ENCODE data around the gene FOXD4L3.
"Not testable (repeated sequence)": the region's sequence is repeated elsewhere in the genome, so short reads cannot be mapped to it uniquely, and the experiment has no call there.

The FOXD4L3 gene

DNA sequence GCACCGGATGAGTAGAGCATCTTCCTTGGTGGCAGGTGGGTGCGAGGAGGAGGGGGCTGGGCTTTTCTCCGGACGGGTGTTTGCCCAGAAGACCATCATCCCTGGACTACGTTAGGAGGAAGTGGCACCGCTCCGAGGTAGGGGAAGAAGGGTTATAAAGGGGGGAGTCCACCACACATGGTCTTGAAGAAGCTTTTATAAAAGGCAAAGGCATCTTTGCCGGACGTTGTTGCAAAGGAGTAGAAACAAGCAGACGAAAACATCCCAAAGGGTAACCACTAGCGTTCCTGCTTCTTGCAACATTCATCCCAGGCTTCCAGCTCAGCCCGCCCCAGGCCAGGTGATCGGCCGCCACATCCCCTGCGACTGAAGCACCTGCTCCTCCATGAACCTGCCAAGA lies at the start of gene FOXD4L3:
Gene FOXD4L3 (plus strand): TSS at position 301 of the 400 bp plus-strand sequence. CDS start 85 bp downstream, at position 386.
- H3K27ac ChIP-seq, result not testable (repeated sequence)

DNA sequence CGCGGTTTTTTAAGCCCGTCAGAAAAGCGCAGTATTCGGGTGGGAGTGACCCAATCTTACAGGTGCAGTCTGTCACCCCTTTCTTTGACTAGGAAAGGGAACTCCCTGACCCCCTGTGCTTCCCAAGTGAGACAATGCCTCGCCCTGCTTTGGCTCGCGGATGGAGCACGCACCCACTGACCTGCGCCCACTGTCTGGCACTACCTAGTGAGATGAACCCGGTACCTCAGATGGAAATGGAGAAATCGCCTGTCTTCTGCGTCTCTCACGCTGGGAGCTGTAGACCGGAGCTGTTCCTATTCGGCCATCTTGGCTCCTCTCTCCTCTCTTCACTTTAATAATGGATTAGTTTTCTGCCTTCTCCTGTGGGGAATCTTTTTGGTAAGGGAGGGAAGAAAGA lies 21.6 kb upstream of the FOXD4L3 start:
- not testable (repeated sequence) for H3K27ac ChIP-seq

DNA sequence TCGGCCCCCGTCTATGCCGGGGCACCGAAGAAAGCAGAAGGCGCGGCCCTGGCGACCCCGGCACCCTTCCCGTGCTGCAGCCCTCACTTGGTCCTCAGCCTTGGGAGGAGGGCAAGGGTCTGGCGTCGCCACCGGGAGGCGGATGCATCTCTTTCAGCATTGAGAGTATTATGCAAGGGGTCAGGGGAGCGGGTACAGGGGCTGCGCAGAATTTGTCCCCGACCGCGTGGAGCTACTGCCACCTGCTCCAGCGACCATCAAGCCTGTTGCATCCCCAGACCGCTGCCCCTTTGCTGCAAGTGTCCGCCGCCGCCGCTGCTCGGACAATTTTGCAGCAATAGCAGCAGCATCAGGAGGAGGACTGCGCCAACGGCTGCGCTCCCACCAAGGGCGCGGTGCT lies 1.1 kb downstream of the FOXD4L3 start:
- not testable (repeated sequence) for H3K27ac ChIP-seq

DNA sequence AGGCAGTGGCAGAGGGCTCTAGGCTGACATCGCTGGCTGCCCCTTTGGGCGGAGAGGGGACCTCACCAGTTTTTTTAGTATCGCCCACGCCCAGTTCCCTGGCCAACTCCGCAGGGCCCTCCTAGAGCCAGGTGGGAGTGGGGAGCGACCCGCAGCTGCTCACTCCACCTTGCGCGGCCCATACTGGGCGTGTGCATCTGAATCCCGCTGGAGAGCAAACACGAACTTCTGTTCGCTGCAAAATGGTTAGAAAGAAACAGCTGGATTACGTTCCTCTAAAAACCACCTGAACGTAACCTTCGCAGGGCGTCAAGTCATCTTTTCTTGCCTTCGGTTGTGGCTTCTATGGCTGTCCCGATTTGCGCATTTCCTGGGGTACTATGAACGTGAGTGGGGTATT lies 1.5 kb downstream of the FOXD4L3 start:
- H3K27ac ChIP-seq, result not testable (repeated sequence)

DNA sequence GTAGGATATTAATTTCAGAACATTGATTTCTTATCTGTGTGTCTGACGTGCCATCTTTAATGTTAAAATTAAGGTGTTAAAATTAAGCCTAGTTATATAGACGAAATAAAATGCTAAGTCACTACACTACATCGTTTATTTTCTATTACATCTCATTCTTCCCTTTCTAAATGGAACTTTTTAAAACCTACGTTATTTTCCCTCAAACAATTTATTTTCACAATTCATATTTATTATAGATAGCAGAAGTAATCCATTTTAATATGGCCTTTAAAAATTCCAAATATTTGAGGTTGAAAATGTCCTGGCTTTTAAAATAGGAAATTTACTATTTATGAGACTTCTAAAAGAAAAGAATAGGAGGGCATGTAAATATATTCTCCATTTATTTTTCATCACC lies 2.1 kb downstream of the FOXD4L3 start:
- H3K27ac ChIP-seq, result not testable (repeated sequence)

DNA sequence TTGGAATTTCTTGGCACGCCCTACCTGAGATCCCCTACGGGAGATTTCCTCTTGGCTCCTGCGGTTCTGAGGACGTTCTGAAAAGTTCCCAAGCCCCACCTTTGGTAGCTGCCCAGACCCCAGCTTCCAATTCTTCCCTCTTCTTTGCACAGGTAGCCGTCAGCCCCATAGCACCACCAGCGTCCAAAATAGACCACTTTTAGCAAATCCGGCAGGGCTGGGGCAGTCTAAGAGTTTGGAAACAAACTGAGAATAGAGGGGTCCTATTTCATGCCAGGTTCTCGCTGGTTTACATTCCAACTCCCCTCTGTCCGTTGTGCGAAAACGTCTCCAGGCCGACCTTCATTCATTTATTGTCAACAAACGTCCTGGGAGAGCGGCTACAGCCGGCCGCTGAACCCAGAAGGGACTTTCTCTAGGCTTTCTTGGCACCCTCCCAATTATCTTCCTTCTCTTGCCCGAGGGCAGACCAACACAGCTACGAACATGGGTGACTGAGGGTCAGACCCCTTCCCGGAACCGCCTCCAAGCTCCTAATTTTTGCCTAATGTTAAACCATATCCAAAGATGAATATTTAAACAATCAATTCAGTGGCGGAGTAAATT lies 3.1 kb downstream of the FOXD4L3 start:
- H3K27ac ChIP-seq, result not testable (repeated sequence)

DNA sequence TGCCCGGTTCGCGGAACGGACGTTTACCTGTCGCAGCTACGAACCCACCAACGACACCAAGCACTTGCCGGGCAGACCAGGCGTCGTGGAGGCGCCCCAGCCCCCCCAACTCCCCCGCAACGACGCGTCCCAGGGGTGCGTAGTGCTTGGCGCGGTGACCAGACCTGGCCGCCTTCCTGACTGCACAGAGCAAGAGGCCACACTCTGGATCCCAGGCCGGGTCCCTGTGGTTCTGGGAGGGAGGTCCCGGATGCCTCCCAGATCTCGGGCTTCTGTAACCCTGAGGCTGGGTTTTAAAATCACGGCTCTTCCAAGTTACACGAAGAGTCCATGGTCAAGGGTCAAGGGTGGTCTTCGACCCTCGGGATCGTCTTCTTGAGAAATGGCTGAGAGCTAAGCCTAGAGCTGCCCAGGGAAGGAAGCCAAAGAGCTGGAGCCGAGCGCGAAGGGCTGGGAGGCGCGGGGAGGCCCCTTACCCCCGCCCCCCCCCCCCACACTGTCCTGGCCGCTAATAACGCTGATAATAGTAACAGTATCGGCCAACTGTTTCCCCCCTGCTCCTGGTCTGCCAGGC lies 3.8 kb downstream of the FOXD4L3 start:
- H3K27ac ChIP-seq, result not testable (repeated sequence)

DNA sequence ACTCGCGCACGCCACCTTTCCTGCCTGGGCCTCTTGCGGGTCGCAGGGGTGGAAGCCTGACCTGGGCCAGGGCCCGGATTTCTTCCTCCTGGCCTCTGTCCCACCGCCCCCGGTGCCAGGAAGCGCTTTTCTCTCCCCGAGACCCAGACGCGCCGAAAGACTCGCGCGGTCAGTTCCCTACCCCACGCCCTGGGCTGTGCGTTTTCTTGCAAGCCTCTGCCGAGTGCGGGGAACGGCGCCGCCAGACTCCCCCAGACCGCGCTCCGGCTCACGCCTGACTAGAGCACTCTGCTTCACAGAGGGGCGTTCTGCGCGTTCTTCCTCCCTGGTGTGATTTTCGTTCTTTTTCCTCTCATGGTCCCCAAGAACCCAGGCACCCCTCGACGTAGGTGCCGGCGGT lies 4.5 kb downstream of the FOXD4L3 start:
- H3K27ac ChIP-seq, result not testable (repeated sequence)

DNA sequence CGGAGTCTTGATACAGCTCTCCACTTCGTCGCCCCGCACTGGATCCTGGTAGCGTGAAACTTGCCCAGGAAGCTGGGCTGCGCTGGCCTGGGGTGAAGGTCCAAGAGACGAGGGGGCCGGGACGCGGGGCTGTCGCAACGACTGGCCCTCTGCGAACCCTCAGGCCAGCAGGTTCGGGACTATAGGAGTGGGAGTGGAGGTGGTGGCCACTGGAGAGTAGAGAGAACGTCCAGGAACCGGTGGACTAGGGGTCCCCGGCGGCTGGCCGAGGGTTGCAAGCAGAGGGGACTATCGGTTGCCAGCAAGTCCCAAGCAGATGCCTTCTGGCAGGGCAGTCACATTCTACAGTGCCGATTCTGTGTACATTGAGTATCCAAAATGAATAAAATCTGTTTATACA lies 5.0 kb downstream of the FOXD4L3 start:
- not testable (repeated sequence) for H3K27ac ChIP-seq

DNA sequence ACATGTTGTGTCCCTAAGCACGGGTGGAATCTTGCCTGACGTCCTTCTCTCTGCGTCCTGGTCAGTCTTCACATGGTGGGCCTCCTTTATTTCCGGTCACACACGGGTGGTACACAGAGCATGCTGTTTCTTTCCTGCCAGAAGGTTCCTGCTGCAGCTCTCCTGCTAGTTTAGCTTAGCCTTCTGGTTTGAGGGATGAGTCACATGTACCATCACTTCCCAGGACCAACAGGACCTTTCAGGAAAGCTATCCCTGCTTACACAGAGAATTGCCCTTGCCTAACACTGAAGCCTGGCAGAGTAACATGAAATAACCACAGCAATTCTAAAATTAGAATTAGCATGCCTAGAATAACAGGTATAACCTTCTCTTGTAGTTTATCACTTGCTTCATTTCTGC lies 8.5 kb downstream of the FOXD4L3 start:
- H3K27ac ChIP-seq, result not testable (repeated sequence)

DNA sequence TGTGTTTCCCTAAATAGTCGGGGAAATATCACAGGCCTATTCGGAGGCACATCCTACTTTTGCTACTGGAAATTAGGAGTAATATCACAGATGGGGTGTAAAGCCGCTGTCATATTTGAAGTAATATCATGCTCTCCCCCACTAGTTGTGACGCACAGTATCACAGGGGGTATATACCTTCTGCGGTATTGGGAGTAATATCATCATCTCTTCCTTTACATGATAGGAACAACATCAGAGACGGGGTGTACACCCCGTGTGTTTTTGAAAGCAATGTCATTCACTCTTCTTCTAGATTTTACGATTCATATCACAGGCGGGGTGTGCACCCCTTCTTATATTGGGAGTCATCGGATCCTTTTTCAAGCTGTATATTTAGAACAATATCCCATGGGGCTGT lies 15.5 kb downstream of the FOXD4L3 start:
- not testable (repeated sequence) for H3K27ac ChIP-seq

DNA sequence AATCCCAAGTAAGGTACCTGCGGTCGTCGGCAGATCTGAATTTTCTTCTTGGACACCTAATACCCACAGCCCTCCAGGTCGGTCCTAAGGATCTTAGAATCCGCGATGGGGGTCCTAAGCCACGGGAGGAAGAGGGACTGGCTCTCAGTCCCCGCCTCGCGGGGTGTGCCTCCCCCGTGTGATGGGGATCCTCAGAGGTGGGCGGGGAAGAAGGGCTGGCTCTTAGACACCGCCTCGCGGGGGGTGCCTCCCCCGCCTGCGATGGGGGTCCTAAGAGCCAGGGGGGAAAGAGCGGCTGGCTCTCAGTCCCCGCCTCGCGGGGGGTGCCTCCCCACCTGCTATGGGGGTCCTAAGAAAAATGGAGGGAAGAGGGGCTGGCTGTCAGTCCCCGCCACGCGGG lies 21.1 kb downstream of the FOXD4L3 start:
- H3K27ac ChIP-seq, result not testable (repeated sequence)

DNA sequence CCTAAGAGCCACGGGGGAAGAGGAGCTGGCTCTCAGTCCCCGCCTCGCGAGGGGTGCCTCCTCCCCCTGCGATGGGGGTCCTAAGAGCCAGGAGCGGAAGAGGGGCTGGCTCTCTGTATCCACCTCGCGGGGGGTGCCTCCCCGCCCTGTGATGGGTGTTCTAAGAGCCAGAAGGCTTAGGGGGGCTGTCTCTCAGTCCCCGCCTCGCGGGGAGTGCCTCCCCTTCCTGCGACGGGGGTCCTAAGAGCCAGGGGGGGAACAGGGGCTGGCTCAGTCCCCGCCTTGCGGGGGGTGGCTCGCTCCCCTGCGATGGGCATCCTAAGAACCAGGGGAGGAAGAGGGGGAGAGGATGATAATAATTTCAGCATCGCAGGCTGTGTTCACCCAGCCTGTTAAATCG lies 21.9 kb downstream of the FOXD4L3 start:
- not testable (repeated sequence) for H3K27ac ChIP-seq

DNA sequence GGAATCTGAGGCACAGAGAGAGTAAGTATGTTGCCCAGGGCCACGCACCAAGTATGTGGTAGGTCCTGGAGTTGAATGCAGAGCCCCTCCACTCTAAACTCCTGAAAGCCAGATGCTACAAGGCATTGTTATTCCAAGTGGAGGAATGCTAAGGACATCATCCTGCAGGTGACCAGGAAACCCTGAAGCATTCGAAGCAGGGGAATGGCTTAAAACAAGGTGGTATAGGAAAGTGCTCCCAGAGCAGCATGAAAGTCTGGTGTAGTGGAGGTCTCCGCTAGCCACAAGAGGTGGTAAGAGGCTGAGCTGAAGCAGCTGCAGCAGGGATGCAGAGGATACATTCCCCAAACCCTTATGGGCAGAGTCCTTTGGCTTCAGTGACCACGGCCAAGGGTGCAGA lies 26.4 kb downstream of the FOXD4L3 start:
- H3K27ac ChIP-seq, result not testable (repeated sequence)

DNA sequence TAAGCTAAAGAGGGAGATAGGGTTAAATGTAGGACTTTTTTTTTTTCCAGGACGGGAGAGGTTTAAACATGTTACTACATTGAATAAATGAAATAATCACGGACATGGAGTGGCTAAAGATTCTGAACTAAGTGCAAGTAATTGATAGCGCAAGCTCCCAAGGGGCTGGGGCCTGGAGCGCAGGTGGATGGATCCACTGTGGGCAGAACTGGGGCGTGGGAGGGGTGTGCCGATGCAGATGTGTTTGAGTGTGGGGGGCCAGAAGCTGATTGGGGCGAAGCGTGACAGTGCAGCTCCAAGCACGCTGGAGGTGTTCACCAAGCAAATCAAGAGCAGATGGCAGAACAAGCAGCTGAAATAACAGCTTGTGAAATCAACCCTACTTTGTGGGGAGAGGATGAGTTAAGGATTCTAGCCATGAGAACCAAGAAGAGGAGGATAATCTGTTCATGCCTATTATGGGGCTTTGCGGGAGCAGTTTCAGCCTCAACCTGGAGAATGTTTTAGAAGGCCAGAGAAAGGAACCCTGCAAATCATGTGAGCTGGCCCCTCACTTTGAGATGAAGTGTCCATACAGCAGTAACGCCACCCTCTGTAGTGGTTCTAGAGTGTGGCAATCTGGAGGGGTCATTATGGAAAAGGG lies 28.0 kb downstream of the FOXD4L3 start:
- H3K27ac ChIP-seq, result not testable (repeated sequence)

DNA sequence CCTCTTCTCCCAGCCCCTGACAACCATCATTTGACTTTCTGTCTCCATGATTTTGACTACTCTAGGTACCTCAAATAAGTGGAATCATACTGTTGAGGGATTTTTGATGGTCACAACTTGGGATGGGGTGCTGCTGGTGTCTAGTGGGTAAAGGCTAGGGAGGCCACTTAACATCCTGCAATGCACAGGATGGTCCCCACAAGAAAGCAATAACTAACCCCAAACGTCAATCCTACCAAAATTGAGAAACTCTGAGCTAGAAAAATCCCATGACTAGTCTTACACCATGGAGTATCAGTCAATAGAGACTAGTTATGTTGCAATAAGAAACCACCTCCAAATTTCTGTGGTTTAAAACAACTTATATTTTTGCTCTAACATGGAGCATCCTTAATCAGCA lies 29.5 kb downstream of the FOXD4L3 start:
- not testable (repeated sequence) for H3K27ac ChIP-seq

DNA sequence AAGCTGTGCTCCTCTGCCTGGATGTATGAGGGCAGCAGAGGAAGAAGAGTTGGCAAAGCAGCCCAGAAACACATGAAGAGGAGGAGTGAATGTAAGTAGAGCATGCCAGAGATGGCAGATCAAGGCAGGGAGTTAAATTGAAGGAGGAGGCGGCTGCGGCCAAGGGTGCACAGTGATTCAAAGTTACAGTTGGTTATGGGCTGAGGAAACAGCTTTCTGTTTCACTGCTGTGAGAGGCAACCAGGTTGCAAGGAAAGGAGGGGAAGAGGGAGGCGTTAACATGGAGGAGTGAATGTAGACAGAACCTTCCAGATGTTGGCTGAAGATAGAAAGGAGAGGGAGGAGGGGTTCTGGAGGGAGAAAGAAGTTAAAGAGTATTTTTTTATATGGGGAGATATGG lies 33.3 kb downstream of the FOXD4L3 start:
- not testable (repeated sequence) for H3K27ac ChIP-seq

DNA sequence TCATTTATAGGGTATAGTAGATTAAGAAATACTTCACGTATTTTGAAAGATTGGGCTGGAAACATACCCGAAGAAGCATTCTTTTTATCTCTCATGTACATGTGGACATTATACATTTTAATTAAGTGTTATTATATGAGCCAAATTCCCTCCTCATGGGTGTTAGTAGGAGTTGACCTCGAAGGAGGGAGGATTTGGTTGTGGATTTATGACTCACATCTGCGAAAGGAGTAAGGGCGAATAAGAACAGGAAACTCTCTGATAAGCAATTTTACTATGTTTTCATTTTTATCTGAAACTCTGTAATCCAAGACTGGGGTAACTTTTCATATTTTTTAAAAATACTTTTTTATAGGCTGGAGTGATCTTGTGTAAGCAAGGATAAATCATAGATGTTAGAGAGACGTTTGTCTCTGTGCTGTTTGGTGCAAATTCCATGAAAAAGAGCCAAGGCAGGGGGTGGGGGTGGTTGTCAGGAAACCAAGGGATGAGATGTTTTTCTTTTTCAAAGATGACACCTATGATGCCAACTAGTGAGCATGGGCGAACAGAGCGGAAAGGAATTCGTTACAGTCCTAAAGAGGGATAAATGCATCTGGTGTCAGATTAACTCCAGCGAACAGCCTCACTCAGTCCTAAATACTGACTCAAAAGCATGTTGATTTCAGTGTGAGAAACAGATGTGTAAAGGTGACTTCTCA lies 34.1 kb downstream of the FOXD4L3 start:
- H3K27ac ChIP-seq, result not testable (repeated sequence)

DNA sequence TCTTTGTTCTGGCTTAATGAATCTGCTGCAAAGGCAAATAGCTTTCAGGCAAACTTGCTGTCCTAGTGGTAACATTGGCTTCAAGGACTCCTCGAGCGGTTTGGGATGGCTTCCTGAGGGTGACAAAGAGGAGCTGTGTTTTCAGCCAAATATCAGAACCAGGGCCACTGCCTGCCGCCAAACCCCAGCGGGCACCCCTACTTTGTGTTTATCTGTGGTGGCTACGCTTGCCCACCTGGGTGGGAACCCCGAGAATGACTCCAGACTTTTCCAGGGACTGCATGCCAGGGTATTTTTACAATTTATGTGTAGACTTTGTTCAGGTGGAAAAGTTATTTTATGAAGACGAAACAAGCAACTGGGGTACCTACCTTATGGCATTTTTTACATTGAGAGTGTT lies 35.3 kb downstream of the FOXD4L3 start:
- not testable (repeated sequence) for H3K27ac ChIP-seq

DNA sequence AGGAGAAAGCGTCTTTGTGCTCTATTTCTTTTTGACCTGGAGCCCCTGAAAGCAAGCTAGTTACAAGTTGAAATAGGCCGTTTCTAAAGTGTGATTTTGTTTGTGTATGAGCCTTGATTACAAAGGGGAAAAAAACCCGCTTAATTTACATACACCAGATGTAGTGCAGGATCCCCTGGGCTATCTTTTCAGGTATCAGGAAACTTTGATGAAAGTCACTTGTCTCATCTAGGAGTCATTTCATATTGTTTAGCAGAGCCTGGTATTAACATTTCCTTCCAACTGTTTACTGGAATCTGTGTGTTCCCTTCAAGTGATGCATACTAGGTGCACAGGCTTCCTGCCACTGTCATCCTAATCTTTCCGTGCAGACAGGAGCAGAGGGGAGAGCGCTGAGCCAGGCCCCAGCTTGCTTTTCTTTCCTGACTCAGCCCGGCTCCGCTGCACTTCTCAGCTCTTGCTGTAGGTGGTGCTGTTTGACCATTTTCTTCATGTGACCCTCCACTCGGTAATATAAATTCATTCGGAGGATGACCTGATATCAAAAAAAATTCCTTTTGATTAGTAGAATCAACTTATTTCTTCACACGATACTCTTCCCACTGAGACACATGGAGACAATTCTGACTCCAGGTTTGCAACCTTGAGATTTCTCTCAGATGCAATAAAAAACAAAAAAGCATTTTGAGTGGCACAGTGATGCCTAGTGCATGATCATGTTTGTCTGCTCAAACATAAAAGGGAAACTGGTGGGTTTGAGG lies 39.8 kb downstream of the FOXD4L3 start:
- H3K27ac ChIP-seq, result not testable (repeated sequence)

DNA sequence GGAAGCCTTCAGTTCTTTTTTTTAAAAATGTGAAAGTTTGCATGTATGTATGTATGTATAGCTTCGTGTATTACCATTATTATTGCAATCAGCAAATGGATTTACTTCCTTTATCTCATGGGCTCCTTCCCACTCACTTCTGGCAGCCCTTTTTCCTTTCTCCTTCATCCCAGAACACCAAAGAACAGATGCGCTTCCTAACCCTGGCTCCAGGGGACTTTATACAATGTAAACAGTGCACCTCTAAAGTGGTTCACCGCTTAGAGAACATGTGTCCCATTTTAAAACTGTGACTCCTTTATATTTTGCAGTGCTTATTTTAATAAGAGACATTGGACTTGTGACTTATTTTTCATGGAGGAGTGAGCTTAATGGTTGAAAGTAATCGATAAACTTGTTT lies 40.6 kb downstream of the FOXD4L3 start:
- H3K27ac ChIP-seq, result not testable (repeated sequence)

DNA sequence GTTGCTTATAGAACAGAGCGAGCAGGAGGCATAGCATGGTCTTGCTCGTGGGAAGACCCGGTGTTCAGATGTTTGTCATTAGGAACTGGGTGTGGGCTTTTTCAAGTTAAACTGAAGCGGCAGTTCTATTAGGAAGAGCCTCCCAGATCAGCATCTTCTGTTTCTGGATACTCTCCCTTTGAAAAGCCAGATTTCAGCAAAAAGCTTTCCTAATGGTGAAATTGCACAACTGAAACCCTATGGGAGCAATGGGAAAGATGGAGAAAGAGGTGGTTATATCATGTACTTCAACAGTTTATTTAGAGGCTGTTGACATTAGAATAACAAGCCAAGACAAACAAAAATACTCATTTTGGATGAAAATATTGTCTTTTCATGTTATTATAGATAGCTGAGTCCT lies 41.3 kb downstream of the FOXD4L3 start:
- H3K27ac ChIP-seq, result not testable (repeated sequence)
